ENCODE measurements around the gene SLC37A2. TPM values are rescaled to one million over a fixed set of nuclear protein-coding genes. Genes with fewer than 3 reads are reported as not detected.
A peak's percentile ranks its signal among the peaks of the same experiment; 100 is the strongest.

The SLC37A2 gene
- total RNA-seq, 6 donors from 2014 or later: 3.5 to 32.5 (median 19.1) TPM

- TF ChIP-seq CTCF (IDR thresholded peaks at IDR 0.05): no peak
- TF ChIP-seq POLR2AphosphoS5 (IDR thresholded peaks at IDR 0.05): no peak
- TF ChIP-seq EP300 (IDR thresholded peaks at IDR 0.05): no peak
- TF ChIP-seq POLR2A (IDR thresholded peaks at IDR 0.05): no peak
- ATAC-seq (ENCODE audit: low FRiP score in 2 of 2): no peak
- H3K36me3 ChIP-seq: peaks cover 0 to 31% (median 11%) of the 10 kb centered on the region in 4 donors
- WGBS, 2 donors: 88 to 98% methylated on average over 2 of the region's 2 CpGs
- no peak for DNase-seq
- no peak overlapping the region for H3K27ac ChIP-seq
- no peaks in the 10 kb centered on the region for H3K9me3 ChIP-seq
- no peaks in the 10 kb centered on the region for H3K27me3 ChIP-seq
- H3K4me3 ChIP-seq: no peak overlapping the region
- peaks cover 0 to 10% (median 2%) of the 10 kb centered on the region in 4 donors for H3K4me1 ChIP-seq
Observed at GRCh38 chr11:125094731-125095130, 31.6 kb downstream of the SLC37A2 start.

GRCh38 chr11:125100136-125100535, 37.0 kb downstream of the SLC37A2 start:
- Histone ChIP-seq H3K27ac (no peak overlapping the region), H3K4me1 (no peaks in the 10 kb centered on the region), H3K9me3 (no peaks in the 10 kb centered on the region), H3K4me3 (no peak overlapping the region), H3K27me3 (no peaks in the 10 kb centered on the region), H3K36me3 (peaks cover 0 to 54% (median 26%) of the 10 kb centered on the region in 4 donors)
- ATAC-seq (ENCODE audit: low FRiP score in 2 of 2) (no peak), DNase-seq (no peak)
- TF ChIP-seq EP300 (IDR thresholded peaks at IDR 0.05): no peak
- TF ChIP-seq POLR2A (IDR thresholded peaks at IDR 0.05): no peak
- TF ChIP-seq CTCF (IDR thresholded peaks at IDR 0.05): no peak
- no peak for TF ChIP-seq POLR2AphosphoS5 (IDR thresholded peaks at IDR 0.05)
- WGBS, 2 donors: 90 to 94% methylated on average over 2 of the region's 2 CpGs

GRCh38 chr11:125101596-125101995, 38.5 kb downstream of the SLC37A2 start:
- Histone ChIP-seq H3K9me3 (no peaks in the 10 kb centered on the region), H3K4me3 (no peak overlapping the region), H3K4me1 (peaks cover 0 to 3% (median 0%) of the 10 kb centered on the region in 4 donors), H3K36me3 (peaks cover 0 to 53% (median 22%) of the 10 kb centered on the region in 4 donors), H3K27me3 (no peaks in the 10 kb centered on the region), H3K27ac (no peak overlapping the region)
- WGBS, 2 donors: 85 to 90% methylated on average over 3 of the region's 3 CpGs
- no peak for DNase-seq
- no peak for ATAC-seq (ENCODE audit: low FRiP score in 2 of 2)
- TF ChIP-seq POLR2A (IDR thresholded peaks at IDR 0.05) (no peak), EP300 (IDR thresholded peaks at IDR 0.05) (no peak), POLR2AphosphoS5 (IDR thresholded peaks at IDR 0.05) (no peak), CTCF (IDR thresholded peaks at IDR 0.05) (no peak)

- H3K9me3 ChIP-seq: no peaks in the 10 kb centered on the region
- H3K36me3 ChIP-seq: peaks cover 0 to 48% (median 22%) of the 10 kb centered on the region in 4 donors
- ATAC-seq (ENCODE audit: low FRiP score in 2 of 2) (no peak), DNase-seq (peak in 1 of 2 donors; percentile 79)
- H3K4me1 ChIP-seq: peaks cover 0 to 3% (median 0%) of the 10 kb centered on the region in 4 donors
- H3K4me3 ChIP-seq: no peak overlapping the region
- H3K27me3 ChIP-seq: no peaks in the 10 kb centered on the region
- WGBS, 2 donors: 93 to 96% methylated on average over 16 to 19 of the region's 19 CpGs
- TF ChIP-seq CTCF (IDR thresholded peaks at IDR 0.05): no peak
- TF ChIP-seq EP300 (IDR thresholded peaks at IDR 0.05): no peak
- no peak for TF ChIP-seq POLR2A (IDR thresholded peaks at IDR 0.05)
- TF ChIP-seq POLR2AphosphoS5 (IDR thresholded peaks at IDR 0.05): no peak
- H3K27ac ChIP-seq: no peak overlapping the region
Observed at GRCh38 chr11:125102025-125102424, 38.9 kb downstream of the SLC37A2 start.

GRCh38 chr11:125102510-125102909, 39.4 kb downstream of the SLC37A2 start:
- Histone ChIP-seq H3K4me3 (no peak overlapping the region), H3K36me3 (peaks cover 0 to 44% (median 22%) of the 10 kb centered on the region in 4 donors), H3K9me3 (no peaks in the 10 kb centered on the region), H3K4me1 (peaks cover 0 to 3% (median 0%) of the 10 kb centered on the region in 4 donors), H3K27me3 (no peaks in the 10 kb centered on the region), H3K27ac (peak overlapping the region in 1 of 4 donors; percentile 32)
- TF ChIP-seq EP300 (IDR thresholded peaks at IDR 0.05) (peak in 1 of 4 donors; percentile 5), CTCF (IDR thresholded peaks at IDR 0.05) (no peak)
- DNase-seq: peak in 1 of 2 donors; percentile 49
- 92 to 96% methylated on average over 7 of the region's 7 CpGs for WGBS, 2 donors
- peak in 1 of 2 donors; percentile 32 for ATAC-seq (ENCODE audit: low FRiP score in 2 of 2)

All from upper lobe of left lung (tissue), 6 donors.